ENCODE measurements around the gene APOL1. TPM values are rescaled to one million over a fixed set of nuclear protein-coding genes. Genes with fewer than 3 reads are reported as not detected.

APOL1 gene
- total RNA-seq, 4 donors from 2014 or later: 0.46 to 4.1 (median 2.0) TPM

DNA sequence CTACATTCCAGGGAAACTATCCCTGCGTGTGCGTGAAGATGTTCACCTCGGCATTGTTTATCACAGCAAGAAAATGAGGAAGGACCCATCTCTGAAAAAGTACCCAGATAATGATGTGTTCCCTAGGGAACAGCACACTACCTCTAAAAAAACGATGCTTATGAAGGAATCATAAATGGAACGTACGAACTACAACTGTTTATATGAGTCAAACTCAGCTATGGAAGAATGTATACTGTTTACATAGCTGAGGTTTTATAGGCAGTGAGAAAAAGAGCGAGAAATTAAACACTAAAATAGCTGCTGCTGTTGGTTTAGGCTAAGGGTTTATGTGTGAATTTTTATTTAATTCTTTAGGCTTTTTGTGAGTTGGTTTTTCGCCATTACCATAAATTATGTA lies 48.9 kb downstream of the APOL1 start:
- DNase-seq (ENCODE audit: low spot score in 2 of 2): no peak
- intact Hi-C loops (cut with DNase I; ENCODE audit: low total_unique reads): loop anchor here (5.0 kb wide), 1 partner anchor 170 kb away; no protein-coding TSS in a partner anchor
- H3K4me3 ChIP-seq (ENCODE audit: low read depth, poor library complexity, severe bottlenecking): no peak overlapping the region
- TF ChIP-seq, protein P1, sequence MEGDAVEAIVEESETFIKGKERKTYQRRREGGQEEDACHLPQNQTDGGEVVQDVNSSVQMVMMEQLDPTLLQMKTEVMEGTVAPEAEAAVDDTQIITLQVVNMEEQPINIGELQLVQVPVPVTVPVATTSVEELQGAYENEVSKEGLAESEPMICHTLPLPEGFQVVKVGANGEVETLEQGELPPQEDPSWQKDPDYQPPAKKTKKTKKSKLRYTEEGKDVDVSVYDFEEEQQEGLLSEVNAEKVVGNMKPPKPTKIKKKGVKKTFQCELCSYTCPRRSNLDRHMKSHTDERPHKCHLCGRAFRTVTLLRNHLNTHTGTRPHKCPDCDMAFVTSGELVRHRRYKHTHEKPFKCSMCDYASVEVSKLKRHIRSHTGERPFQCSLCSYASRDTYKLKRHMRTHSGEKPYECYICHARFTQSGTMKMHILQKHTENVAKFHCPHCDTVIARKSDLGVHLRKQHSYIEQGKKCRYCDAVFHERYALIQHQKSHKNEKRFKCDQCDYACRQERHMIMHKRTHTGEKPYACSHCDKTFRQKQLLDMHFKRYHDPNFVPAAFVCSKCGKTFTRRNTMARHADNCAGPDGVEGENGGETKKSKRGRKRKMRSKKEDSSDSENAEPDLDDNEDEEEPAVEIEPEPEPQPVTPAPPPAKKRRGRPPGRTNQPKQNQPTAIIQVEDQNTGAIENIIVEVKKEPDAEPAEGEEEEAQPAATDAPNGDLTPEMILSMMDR (IDR thresholded peaks at IDR 0.05): no peak
- no peak for TF ChIP-seq POLR2A (IDR thresholded peaks at IDR 0.05)
- 84 to 87% methylated on average over 8 of the region's 8 CpGs for WGBS, 2 donors

DNA sequence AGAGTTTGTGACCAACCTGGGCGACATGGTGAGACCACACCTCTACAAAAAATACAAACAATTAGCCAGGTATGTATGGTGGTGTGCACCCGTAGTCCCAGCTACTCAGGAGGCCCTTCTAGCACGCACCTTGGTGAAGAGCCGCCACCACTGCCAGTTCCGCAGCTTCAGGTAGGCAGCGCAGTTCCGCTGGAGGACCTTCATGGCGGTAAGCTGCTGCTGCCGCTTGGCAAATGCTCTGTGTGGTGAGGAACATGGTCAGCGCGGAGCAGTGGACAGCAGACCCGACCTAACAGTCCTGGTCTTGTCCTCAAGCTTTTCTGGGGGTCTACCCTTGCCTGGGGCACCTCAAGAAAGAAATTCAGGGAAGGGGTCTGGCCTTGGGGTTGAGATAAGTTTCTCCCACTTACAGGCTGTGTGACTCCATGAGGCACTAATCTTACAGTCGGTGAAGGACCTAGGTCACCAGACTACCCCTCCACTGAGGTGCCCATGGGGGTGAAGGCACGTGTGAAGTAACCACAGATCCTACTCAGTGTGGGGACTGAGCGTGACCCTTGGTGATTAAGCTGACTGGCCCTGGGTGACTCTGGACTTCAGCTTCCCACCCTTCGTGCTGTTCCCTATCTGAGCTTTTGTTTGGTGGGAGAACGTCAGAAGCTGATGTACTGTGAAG lies 49.6 kb downstream of the APOL1 start:
- intact Hi-C loops (cut with DNase I; ENCODE audit: low total_unique reads): loop anchor here (5.0 kb wide), 1 partner anchor 170 kb away; no protein-coding TSS in a partner anchor
- WGBS, 2 donors: 89 to 90% methylated on average over 17 of the region's 17 CpGs
- no peak for TF ChIP-seq POLR2A (IDR thresholded peaks at IDR 0.05)
- TF ChIP-seq, protein P1 (IDR thresholded peaks at IDR 0.05): no peak
- no peak for DNase-seq (ENCODE audit: low spot score in 2 of 2)
- H3K4me3 ChIP-seq (ENCODE audit: low read depth, poor library complexity, severe bottlenecking): no peak overlapping the region

DNA sequence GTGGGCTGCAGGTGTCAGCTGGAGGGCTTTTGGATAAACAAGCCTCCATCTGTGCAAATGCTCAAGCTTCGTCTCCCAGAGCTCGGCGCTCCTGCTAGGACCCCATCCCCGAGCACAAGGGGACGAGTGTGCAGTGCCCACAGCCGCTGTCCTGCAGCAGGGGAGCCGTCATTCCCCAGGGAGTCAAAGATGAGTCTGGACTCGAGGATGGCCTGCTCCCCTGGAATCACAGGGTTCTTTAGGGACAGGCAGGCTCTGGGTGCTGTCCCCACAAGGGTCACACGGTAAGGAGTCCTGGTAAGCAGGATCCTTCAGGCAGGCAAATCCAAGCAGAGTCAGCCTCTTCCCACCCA lies 50.2 kb downstream of the APOL1 start:
- intact Hi-C loops (cut with DNase I; ENCODE audit: low total_unique reads): loop anchor here (5.0 kb wide), 1 partner anchor 169 kb away; no protein-coding TSS in a partner anchor
- 89 to 92% methylated on average over 6 to 9 of the region's 9 CpGs for WGBS, 2 donors
- TF ChIP-seq POLR2A (IDR thresholded peaks at IDR 0.05): no peak
- TF ChIP-seq, protein P1 (IDR thresholded peaks at IDR 0.05): no peak
- no peak overlapping the region for H3K4me3 ChIP-seq (ENCODE audit: low read depth, poor library complexity, severe bottlenecking)
- no peak for DNase-seq (ENCODE audit: low spot score in 2 of 2)

DNA sequence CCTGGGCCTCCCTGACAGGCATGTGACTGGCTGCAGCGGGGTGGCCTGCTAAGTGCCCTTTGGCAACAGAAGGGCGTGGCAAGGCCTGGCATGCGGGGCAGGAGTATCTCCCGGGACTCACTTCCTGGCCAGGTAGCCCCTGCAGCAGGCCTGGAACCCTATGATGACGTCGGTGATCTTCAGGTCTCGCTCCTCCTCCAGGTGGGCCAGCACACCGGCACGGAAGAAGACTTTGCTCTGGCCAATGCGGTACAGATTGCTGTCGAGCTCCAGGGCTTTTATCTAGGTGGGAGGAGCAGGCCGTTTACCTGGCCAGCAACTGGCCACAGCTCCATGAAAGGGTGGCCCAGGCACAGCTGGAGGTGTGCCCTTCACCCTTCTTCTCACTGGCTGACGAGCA lies 50.9 kb downstream of the APOL1 start:
- no peak overlapping the region for H3K4me3 ChIP-seq (ENCODE audit: low read depth, poor library complexity, severe bottlenecking)
- 70 to 76% methylated on average over 12 to 13 of the region's 13 CpGs for WGBS, 2 donors
- TF ChIP-seq POLR2A (IDR thresholded peaks at IDR 0.05): no peak
- TF ChIP-seq, protein P1 (IDR thresholded peaks at IDR 0.05): no peak
- DNase-seq (ENCODE audit: low spot score in 2 of 2): no peak
- intact Hi-C loops (cut with DNase I; ENCODE audit: low total_unique reads): loop anchor here (5.0 kb wide), 1 partner anchor 168 kb away; no protein-coding TSS in a partner anchor

DNA sequence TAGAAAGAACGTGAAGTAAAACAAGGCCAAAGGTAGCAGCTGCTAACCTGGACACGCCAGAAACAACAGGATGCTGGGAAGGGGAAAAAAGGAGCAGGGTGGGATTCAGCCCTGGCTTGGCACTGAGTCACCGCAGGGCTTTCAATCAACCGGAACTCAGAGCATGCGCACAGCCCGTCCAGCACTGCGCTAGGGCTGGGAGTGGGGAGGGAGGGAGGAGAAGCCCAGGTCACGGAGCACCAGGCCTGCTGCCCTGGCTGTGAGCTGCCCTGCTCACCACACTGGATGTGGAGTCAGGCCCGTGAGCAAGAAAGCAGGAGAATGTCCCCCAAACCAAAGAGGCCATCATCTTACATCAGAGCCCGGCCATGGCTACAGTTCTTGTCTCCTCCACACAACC lies 51.5 kb downstream of the APOL1 start:
- 76% methylated on average over 9 to 10 of the region's 10 CpGs for WGBS, 2 donors
- intact Hi-C loops (cut with DNase I; ENCODE audit: low total_unique reads): loop anchor here (5.0 kb wide), 1 partner anchor 168 kb away; no protein-coding TSS in a partner anchor
- DNase-seq (ENCODE audit: low spot score in 2 of 2): no peak
- no peak overlapping the region for H3K4me3 ChIP-seq (ENCODE audit: low read depth, poor library complexity, severe bottlenecking)
- no peak for TF ChIP-seq POLR2A (IDR thresholded peaks at IDR 0.05)
- TF ChIP-seq, protein P1 (IDR thresholded peaks at IDR 0.05): no peak

All from lower leg skin (tissue), 4 donors.